ENCODE results near the gene FAM131C.
"Not testable (repeated sequence)": the region's sequence is repeated elsewhere in the genome, so short reads cannot be mapped to it uniquely, and the experiment has no call there.

FAM131C gene

GRCh38 chr1:16026302-16026701, 47.1 kb downstream of the FAM131C start:
- not testable (repeated sequence) for H3K36me3 ChIP-seq (ENCODE audit: insufficient read depth, low read length); H3K9ac ChIP-seq (ENCODE audit: low read length); H3K9me3 ChIP-seq (ENCODE audit: low read length); H3K27me3 ChIP-seq (ENCODE audit: control insufficient read depth in 1 of 2, insufficient read depth in 2 of 2, low read length in 2 of 2); H3K27ac ChIP-seq (ENCODE audit: low read depth, low read length)
- Histone ChIP-seq H3K4me3 (ENCODE audit: low read depth in 1 of 2, low read length in 2 of 2) (peak overlapping the region in 1 of 2 donors; percentile 20), H3K4me1 (ENCODE audit: insufficient read depth, low read length) (peaks cover 16% of the 10 kb centered on the region)

GRCh38 chr1:16023050-16023653, 50.3 kb downstream of the FAM131C start:
- no peak overlapping the region for H3K4me3 ChIP-seq (ENCODE audit: low read depth in 1 of 2, low read length in 2 of 2)
- no peaks in the 10 kb centered on the region for H3K27me3 ChIP-seq (ENCODE audit: control insufficient read depth in 1 of 2, insufficient read depth in 2 of 2, low read length in 2 of 2)
- H3K36me3 ChIP-seq (ENCODE audit: insufficient read depth, low read length), result no peaks in the 10 kb centered on the region
- H3K9me3 ChIP-seq (ENCODE audit: low read length), result no peaks in the 10 kb centered on the region
- H3K9ac ChIP-seq (ENCODE audit: low read length), result no peak overlapping the region
- no peak overlapping the region for H3K27ac ChIP-seq (ENCODE audit: low read depth, low read length)
- peaks cover 42% of the 10 kb centered on the region for H3K4me1 ChIP-seq (ENCODE audit: insufficient read depth, low read length)

GRCh38 chr1:16022393-16022792, 51.1 kb downstream of the FAM131C start:
- Histone ChIP-seq H3K27me3 (ENCODE audit: control insufficient read depth in 1 of 2, insufficient read depth in 2 of 2, low read length in 2 of 2) (no peaks in the 10 kb centered on the region), H3K9ac (ENCODE audit: low read length) (no peak overlapping the region), H3K4me1 (ENCODE audit: insufficient read depth, low read length) (peaks cover 43% of the 10 kb centered on the region), H3K4me3 (ENCODE audit: low read depth in 1 of 2, low read length in 2 of 2) (no peak overlapping the region), H3K36me3 (ENCODE audit: insufficient read depth, low read length) (no peaks in the 10 kb centered on the region), H3K9me3 (ENCODE audit: low read length) (no peaks in the 10 kb centered on the region), H3K27ac (ENCODE audit: low read depth, low read length) (no peak overlapping the region)

GRCh38 chr1:16021681-16022080, 51.8 kb downstream of the FAM131C start, which contains the start of gene CLCNKA:
CLCNKA (plus strand) TSS chr1:16022036; CDS start chr1:16022620, 584 bp downstream.
- Histone ChIP-seq H3K27ac (ENCODE audit: low read depth, low read length) (no peak within 1 kb of the TSS), H3K9me3 (ENCODE audit: low read length) (no peaks in the 10 kb centered on the region), H3K4me1 (ENCODE audit: insufficient read depth, low read length) (peaks cover 44% of the 10 kb centered on the region), H3K4me3 (ENCODE audit: low read depth in 1 of 2, low read length in 2 of 2) (no peak within 1 kb of the TSS), H3K9ac (ENCODE audit: low read length) (no peak within 1 kb of the TSS), H3K27me3 (ENCODE audit: control insufficient read depth in 1 of 2, insufficient read depth in 2 of 2, low read length in 2 of 2) (no peaks in the 10 kb centered on the region), H3K36me3 (ENCODE audit: insufficient read depth, low read length) (no peaks in the 10 kb centered on the region)

GRCh38 chr1:16020878-16021277, 52.6 kb downstream of the FAM131C start:
- not testable (repeated sequence) for H3K27me3 ChIP-seq (ENCODE audit: control insufficient read depth in 1 of 2, insufficient read depth in 2 of 2, low read length in 2 of 2); H3K9me3 ChIP-seq (ENCODE audit: low read length); H3K4me3 ChIP-seq (ENCODE audit: low read depth in 1 of 2, low read length in 2 of 2); H3K9ac ChIP-seq (ENCODE audit: low read length); H3K36me3 ChIP-seq (ENCODE audit: insufficient read depth, low read length)
- Histone ChIP-seq H3K27ac (ENCODE audit: low read depth, low read length) (peak overlapping the region; percentile 91), H3K4me1 (ENCODE audit: insufficient read depth, low read length) (peaks cover 50% of the 10 kb centered on the region)

GRCh38 chr1:16020325-16020724, 53.1 kb downstream of the FAM131C start:
- peak overlapping the region; percentile 83 for H3K9ac ChIP-seq (ENCODE audit: low read length)
- peak overlapping the region; percentile 91 for H3K27ac ChIP-seq (ENCODE audit: low read depth, low read length)
- H3K9me3 ChIP-seq (ENCODE audit: low read length), result no peaks in the 10 kb centered on the region
- no peaks in the 10 kb centered on the region for H3K36me3 ChIP-seq (ENCODE audit: insufficient read depth, low read length)
- H3K27me3 ChIP-seq (ENCODE audit: control insufficient read depth in 1 of 2, insufficient read depth in 2 of 2, low read length in 2 of 2), result no peaks in the 10 kb centered on the region
- H3K4me1 ChIP-seq (ENCODE audit: insufficient read depth, low read length), result peaks cover 55% of the 10 kb centered on the region
- H3K4me3 ChIP-seq (ENCODE audit: low read depth in 1 of 2, low read length in 2 of 2), result no peak overlapping the region

GRCh38 chr1:16019644-16020277, 53.7 kb downstream of the FAM131C start:
- peak overlapping the region; percentile 86 for H3K9ac ChIP-seq (ENCODE audit: low read length)
- peak overlapping the region; percentile 91 for H3K27ac ChIP-seq (ENCODE audit: low read depth, low read length)
- H3K9me3 ChIP-seq (ENCODE audit: low read length), result no peaks in the 10 kb centered on the region
- H3K27me3 ChIP-seq (ENCODE audit: control insufficient read depth in 1 of 2, insufficient read depth in 2 of 2, low read length in 2 of 2), result no peaks in the 10 kb centered on the region
- no peak overlapping the region for H3K4me3 ChIP-seq (ENCODE audit: low read depth in 1 of 2, low read length in 2 of 2)
- peaks cover 61% of the 10 kb centered on the region for H3K4me1 ChIP-seq (ENCODE audit: insufficient read depth, low read length)
- no peaks in the 10 kb centered on the region for H3K36me3 ChIP-seq (ENCODE audit: insufficient read depth, low read length)

- Histone ChIP-seq H3K27me3 (ENCODE audit: control insufficient read depth in 1 of 2, insufficient read depth in 2 of 2, low read length in 2 of 2) (no peaks in the 10 kb centered on the region), H3K36me3 (ENCODE audit: insufficient read depth, low read length) (no peaks in the 10 kb centered on the region), H3K9ac (ENCODE audit: low read length) (peak overlapping the region; percentile 86), H3K4me3 (ENCODE audit: low read depth in 1 of 2, low read length in 2 of 2) (peak overlapping the region in 1 of 2 donors; percentile 20), H3K27ac (ENCODE audit: low read depth, low read length) (peak overlapping the region; percentile 91), H3K9me3 (ENCODE audit: low read length) (no peaks in the 10 kb centered on the region), H3K4me1 (ENCODE audit: insufficient read depth, low read length) (peaks cover 69% of the 10 kb centered on the region)
These were observed 54.5 kb downstream of the FAM131C start for GRCh38 chr1:16018749-16019643.

- Histone ChIP-seq H3K4me1 (ENCODE audit: insufficient read depth, low read length) (peaks cover 76% of the 10 kb centered on the region), H3K9ac (ENCODE audit: low read length) (peak overlapping the region; percentile 86), H3K4me3 (ENCODE audit: low read depth in 1 of 2, low read length in 2 of 2) (peak overlapping the region; percentile 4 to 20)
These were observed 55.1 kb downstream of the FAM131C start for GRCh38 chr1:16018308-16018707.

GRCh38 chr1:16017461-16018303, 55.8 kb downstream of the FAM131C start, which contains the start of gene HSPB7:
HSPB7 (minus strand) TSS chr1:16018043; CDS start chr1:16017963, 80 bp downstream.
- H3K4me3 ChIP-seq (ENCODE audit: low read depth in 1 of 2, low read length in 2 of 2), result peak within 1 kb of the TSS; percentile 53 to 66
- no peaks in the 10 kb centered on the region for H3K27me3 ChIP-seq (ENCODE audit: control insufficient read depth in 1 of 2, insufficient read depth in 2 of 2, low read length in 2 of 2)
- H3K9ac ChIP-seq (ENCODE audit: low read length), result peak within 1 kb of the TSS; percentile 96
- no peaks in the 10 kb centered on the region for H3K9me3 ChIP-seq (ENCODE audit: low read length)
- no peaks in the 10 kb centered on the region for H3K36me3 ChIP-seq (ENCODE audit: insufficient read depth, low read length)
- peaks cover 80% of the 10 kb centered on the region for H3K4me1 ChIP-seq (ENCODE audit: insufficient read depth, low read length)
- H3K27ac ChIP-seq (ENCODE audit: low read depth, low read length), result peak within 1 kb of the TSS; percentile 91

More at GRCh38 chr1:16018308-16018707, 55.1 kb downstream of the FAM131C start:
- H3K36me3 ChIP-seq (ENCODE audit: insufficient read depth, low read length), result no peaks in the 10 kb centered on the region
- H3K9me3 ChIP-seq (ENCODE audit: low read length), result no peaks in the 10 kb centered on the region
- H3K27me3 ChIP-seq (ENCODE audit: control insufficient read depth in 1 of 2, insufficient read depth in 2 of 2, low read length in 2 of 2), result no peaks in the 10 kb centered on the region
- peak overlapping the region; percentile 91 for H3K27ac ChIP-seq (ENCODE audit: low read depth, low read length)

Data from muscle layer of colon (tissue), 2 donors.